HG03039 (cell line): ENCODE data around the gene BCR.

Experiments used
- ATAC-seq: cut with Tn5 transposase; IDR thresholded peaks from one replicate; pipeline ENCODE4 v1.9.1; 2021; ENCODE audit warnings: mild to moderate bottlenecking, moderate library complexity; ENCODE audit not compliant: unreplicated experiment

Gene BCR

GRCh38 chr22:23193882-23194281 lies 13.6 kb downstream of the BCR start:
- ATAC-seq, result no peak

- ATAC-seq, result no peak
These were observed 15.9 kb downstream of the BCR start for GRCh38 chr22:23196165-23196564.

GRCh38 chr22:23197836-23198235 lies 17.5 kb downstream of the BCR start:
- ATAC-seq, result no peak

GRCh38 chr22:23199159-23199558 lies 18.9 kb downstream of the BCR start:
- ATAC-seq, result no peak

- no peak for ATAC-seq
These were observed 20.6 kb downstream of the BCR start for GRCh38 chr22:23200898-23201297.

- no peak for ATAC-seq
These were observed 22.6 kb downstream of the BCR start for GRCh38 chr22:23202812-23203451.

GRCh38 chr22:23203452-23204124 lies 23.3 kb downstream of the BCR start:
- no peak for ATAC-seq

GRCh38 chr22:23204125-23204488 lies 23.8 kb downstream of the BCR start:
- ATAC-seq, result no peak

GRCh38 chr22:23204541-23205157 lies 24.3 kb downstream of the BCR start:
- no peak for ATAC-seq

- no peak for ATAC-seq
These were observed 25.2 kb downstream of the BCR start for GRCh38 chr22:23205339-23206049.

GRCh38 chr22:23206915-23207314 lies 26.6 kb downstream of the BCR start:
- ATAC-seq, result no peak

- ATAC-seq, result no peak
These were observed 27.6 kb downstream of the BCR start for GRCh38 chr22:23207729-23208393.

- ATAC-seq, result no peak
These were observed 30.3 kb downstream of the BCR start for GRCh38 chr22:23210428-23211170.

GRCh38 chr22:23211622-23212021 lies 31.3 kb downstream of the BCR start:
- no peak for ATAC-seq

- no peak for ATAC-seq
These were observed 32.0 kb downstream of the BCR start for GRCh38 chr22:23212061-23213021.

GRCh38 chr22:23213022-23213555 lies 32.8 kb downstream of the BCR start:
- ATAC-seq, result no peak

- no peak for ATAC-seq
These were observed 33.4 kb downstream of the BCR start for GRCh38 chr22:23213581-23214334.

- ATAC-seq, result no peak
These were observed 34.1 kb downstream of the BCR start for GRCh38 chr22:23214398-23214797.
